PC-3 (cell line): ENCODE measurements around the gene IFNL4.

Source experiments
- CTCF ChIP-seq: fragments of 300-600 bp; sonication (generic); conservative IDR thresholded peaks from 2 replicates; pipeline ENCODE4 v1.5.1; 2017; ENCODE audit warnings: antibody characterized with exemption, low read depth, mild to moderate bottlenecking, low read length
- EZH2 ChIP-seq: fragments of 300-600 bp; sonication (generic); IDR thresholded peaks from one replicate; pipeline ENCODE4 v1.6.1; 2017; ENCODE audit warnings: antibody characterized with exemption, mild to moderate bottlenecking, low read length; ENCODE audit not compliant: unreplicated experiment
- EZH2phosphoT487 ChIP-seq: fragments of 300-600 bp; sonication (generic); IDR thresholded peaks from 2 replicates; pipeline ENCODE4 v1.6.1; 2018; ENCODE audit warnings: mild to moderate bottlenecking, antibody characterized with exemption, low read length, borderline replicate concordance

GRCh38 chr19:39223703-39224279 lies 24.9 kb downstream of the IFNL4 start:
- no peak for TF ChIP-seq EZH2
- no peak for TF ChIP-seq CTCF
- TF ChIP-seq EZH2phosphoT487 = no peak
